GM19023 (cell line): ENCODE results near the gene MID1IP1.

Experiments used
- ATAC-seq: cut with Tn5 transposase; IDR thresholded peaks from one replicate; pipeline ENCODE4 v1.9.1; 2021; ENCODE audit warnings: mild to moderate bottlenecking, moderate library complexity; ENCODE audit not compliant: unreplicated experiment

Gene MID1IP1

DNA sequence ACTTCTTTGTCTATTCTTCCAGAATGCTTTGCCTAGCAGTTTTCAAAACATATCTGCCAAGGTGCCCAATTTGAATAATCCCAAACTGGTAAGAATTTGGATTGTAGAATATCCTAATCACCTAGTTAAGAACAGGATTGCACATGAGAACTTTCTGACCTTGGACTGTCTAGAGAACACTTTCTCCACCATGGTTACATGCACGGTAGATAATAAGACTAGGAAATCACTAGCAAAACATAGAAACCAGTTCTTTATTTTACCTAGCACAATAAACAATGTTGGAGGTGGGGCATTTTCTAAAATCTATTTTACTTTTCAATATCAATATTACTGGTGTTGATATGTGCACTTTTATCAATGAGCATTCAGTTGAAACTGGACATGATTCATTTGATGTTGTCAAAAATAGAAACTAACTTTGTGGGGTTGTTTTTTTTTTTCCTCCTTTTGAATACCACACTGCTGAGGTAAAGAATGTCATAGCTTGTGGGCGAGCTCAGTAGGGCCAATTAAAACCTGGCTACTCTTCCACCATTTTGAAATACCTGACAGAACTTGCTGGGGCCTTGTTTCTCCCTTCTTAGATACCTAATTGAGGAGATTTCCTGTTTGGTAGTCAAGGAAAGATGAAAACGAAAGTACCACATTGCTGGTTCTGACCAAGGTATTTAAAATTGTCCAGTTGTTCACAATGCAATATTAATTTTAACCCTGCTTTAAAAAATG is 10.4 kb downstream of the MID1IP1 start:
- no peak for ATAC-seq

GRCh38 chrX:38816155-38816554 is 14.9 kb downstream of the MID1IP1 start:
- no peak for ATAC-seq

- no peak for ATAC-seq
These were observed 15.9 kb downstream of the MID1IP1 start for GRCh38 chrX:38817004-38817703.

- ATAC-seq = no peak
These were observed 17.9 kb downstream of the MID1IP1 start for GRCh38 chrX:38819163-38819562.

- ATAC-seq = no peak
These were observed 18.4 kb downstream of the MID1IP1 start for GRCh38 chrX:38819709-38820108.

DNA sequence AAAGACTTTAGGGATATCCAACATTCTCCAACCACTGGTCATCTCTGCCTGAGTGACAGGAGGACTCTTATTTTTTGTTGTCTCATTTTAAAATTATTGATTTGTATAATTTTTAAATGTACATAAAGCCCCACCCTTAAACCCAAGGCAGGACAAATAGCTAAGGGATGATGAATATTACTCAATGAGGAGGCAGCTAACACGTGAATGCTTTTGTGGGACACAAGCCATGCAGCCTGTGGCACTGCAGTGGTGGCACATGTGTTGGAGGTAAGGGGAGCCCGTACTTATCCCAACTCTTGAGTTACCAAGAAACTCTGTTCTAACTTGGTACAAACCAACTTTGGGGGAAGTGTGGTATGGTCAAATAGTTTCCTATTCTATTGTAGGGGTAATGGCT is 19.5 kb downstream of the MID1IP1 start:
- ATAC-seq = no peak

DNA sequence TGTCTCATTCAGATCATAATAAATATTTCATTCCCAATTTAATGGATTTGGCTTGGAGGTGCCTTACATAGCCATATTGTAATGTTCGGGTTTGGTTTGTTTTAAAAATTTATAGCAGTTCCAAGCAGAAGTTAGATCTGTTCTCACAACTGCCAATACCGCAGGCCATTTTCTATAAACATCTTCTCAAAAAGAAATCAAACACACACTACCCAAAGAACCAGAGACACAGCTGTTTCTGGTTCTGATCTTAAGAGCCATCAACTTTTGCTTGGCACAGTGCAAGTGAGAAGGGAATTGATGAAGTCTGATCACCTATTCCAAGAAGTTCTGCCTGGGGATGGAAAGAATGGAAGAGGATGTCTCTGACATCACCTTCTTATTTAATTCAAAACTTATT is 22.9 kb downstream of the MID1IP1 start:
- ATAC-seq = no peak

- no peak for ATAC-seq
These were observed 30.7 kb downstream of the MID1IP1 start for GRCh38 chrX:38831949-38832348.

DNA sequence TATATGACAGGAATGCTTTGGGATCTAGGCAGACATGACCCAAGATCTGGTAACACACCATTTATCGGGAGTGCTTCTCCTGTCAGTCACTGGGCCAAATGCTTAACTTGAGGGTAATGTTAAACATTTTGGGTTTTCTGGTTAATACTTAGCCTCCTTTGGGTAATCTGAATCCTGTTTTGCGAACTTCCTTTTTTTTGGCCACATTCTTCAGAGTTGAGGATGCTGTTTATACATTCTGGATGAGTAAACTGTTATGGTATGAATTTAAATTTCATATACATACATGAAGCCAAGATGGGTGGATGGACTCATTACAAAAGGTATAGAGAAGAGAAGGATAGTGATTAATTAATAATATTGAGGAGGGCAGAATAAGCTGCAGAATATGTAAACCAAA is 36.1 kb downstream of the MID1IP1 start:
- no peak for ATAC-seq

DNA sequence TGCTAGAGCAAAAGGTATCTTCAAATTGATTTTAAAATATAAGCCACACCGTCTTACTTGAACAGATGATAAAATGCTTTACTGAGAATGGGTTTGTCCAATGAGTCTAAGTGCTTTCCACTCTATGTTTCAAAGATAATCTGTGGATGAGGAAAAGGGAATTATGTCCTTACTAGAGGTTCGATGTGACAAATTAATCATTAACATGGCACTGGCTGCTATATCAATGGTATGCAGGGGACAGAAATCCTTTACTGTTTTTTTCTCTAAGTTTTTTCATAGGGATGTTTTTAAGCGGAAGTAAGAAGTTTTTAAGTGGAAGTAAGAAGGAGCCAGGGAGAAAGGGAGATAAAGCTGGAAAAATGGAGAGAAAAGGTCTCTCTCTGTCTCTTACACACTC is 38.0 kb downstream of the MID1IP1 start:
- no peak for ATAC-seq

GRCh38 chrX:38839944-38840343 is 38.7 kb downstream of the MID1IP1 start:
- no peak for ATAC-seq

DNA sequence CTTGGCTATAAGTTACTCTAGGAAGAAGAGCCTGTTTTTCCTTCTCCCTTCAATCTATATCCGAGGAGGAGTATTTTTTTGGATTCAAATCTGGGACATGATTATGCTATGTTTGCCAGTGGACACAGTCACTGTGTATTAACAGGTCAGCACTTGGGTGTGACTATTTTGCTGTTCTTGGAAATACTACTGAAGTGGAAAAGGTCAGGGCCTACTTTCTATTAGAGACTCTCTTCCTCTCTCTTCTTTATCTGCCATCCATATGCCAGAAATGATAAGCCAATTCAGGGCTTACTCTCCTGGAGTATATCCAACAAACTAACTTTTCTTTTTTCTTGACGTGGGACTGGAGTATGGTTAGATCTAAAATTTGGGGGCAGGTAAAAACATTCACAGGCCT is 40.5 kb downstream of the MID1IP1 start:
- ATAC-seq = no peak

- no peak for ATAC-seq
These were observed 44.2 kb downstream of the MID1IP1 start for GRCh38 chrX:38845426-38845825.

DNA sequence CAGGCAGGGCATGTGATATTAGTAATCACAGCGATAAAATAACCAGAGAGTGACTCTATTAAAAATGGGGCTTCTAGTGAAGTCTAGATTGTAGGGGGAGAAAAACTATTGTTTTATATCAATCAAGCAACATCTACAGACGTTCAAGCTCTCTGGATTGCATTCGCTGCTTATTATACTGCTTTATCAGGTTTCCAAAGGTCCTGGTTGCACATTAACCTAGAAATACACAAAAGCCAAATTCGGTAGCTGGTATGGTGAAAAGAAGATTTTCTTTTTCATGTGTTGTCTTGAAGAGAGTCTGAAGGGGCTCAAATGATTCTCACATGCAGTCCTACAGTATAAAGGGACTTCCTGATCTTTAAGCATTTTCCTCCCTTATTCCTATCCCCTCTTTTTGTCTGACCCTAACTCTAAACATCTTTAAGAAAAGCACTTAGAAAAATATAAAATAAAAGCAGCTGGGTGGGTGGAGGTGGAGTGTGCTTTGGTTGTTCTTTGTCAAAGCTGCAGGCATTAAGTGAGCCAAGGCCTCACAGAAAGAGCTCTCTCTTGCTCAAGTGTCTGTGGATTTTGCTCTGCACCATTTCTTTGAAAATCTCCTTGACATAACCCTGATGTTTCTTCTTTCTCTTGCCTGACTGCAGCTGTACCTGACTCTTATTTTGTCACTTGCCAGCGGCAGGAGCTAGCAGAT is 46.1 kb downstream of the MID1IP1 start:
- ATAC-seq = no peak

- ATAC-seq = no peak
These were observed 46.6 kb downstream of the MID1IP1 start for GRCh38 chrX:38847903-38848230.

GRCh38 chrX:38848671-38849455 is 47.6 kb downstream of the MID1IP1 start:
- ATAC-seq = no peak

DNA sequence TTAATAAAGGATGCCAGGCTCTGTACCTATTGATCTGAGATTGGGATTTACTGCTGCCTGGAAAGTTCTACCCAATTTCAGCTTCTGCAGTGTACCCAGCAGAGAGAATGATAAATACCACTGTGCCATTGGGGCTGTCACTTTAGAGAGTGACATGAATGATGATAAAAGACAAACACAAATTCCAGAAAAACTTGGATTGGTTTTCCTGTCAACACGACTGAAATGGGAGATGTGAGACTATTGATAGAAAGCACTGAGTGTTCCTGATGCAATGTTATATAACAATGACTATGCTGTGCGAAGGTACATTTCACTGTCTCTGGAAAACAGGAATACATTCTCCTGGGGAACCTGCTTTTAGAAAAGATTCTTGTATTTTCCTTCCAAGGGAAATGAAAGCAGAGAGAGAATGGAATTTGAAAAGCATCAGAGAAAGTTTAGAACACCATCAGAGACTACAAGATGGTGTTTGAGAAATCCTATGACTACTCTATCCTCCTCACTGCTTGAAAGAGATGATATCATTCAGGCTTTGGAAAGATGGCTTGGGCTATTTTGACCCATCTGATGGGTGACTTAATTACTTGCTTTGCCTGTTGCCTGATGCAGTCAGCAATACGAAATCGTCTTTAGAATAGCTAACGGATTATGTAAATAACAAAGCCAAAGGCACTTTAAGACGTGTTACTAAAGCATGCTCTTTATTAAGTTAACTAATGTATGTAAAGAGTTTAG is 49.7 kb downstream of the MID1IP1 start:
- no peak for ATAC-seq

- ATAC-seq = no peak
These were observed 53.0 kb downstream of the MID1IP1 start for GRCh38 chrX:38854305-38854704.
